Ishikawa (cell line): ENCODE data around the gene CRABP1.

Source experiments
- CEBPB ChIP-seq: IDR thresholded peaks from 2 replicates; pipeline ENCODE4 v1.6.1; 2012
- CREB1 ChIP-seq: IDR thresholded peaks from 2 replicates; pipeline ENCODE4 v1.6.1; 2012; ENCODE audit warnings: low read depth
- EGR1 ChIP-seq: IDR thresholded peaks from 2 replicates; pipeline ENCODE4 v1.6.1; 2012
- EP300 ChIP-seq: IDR thresholded peaks from 2 replicates; pipeline ENCODE4 v1.6.1; 2012; ENCODE audit warnings: borderline replicate concordance
- FOXM1 ChIP-seq: IDR thresholded peaks from 2 replicates; pipeline ENCODE4 v1.6.1; 2012; ENCODE audit warnings: low read depth, borderline replicate concordance
- RAD21 ChIP-seq: IDR thresholded peaks from 2 replicates; pipeline ENCODE4 v1.6.1; 2012; ENCODE audit warnings: low read depth
- TAF1 ChIP-seq: IDR thresholded peaks from 2 replicates; pipeline ENCODE4 v1.6.1; 2012; ENCODE audit warnings: low read depth, mild to moderate bottlenecking
- YY1 ChIP-seq: IDR thresholded peaks from 2 replicates; pipeline ENCODE4 v1.6.1; 2012; ENCODE audit warnings: low read depth
- TF ChIP-seq, protein P1 (sequence below): IDR thresholded peaks from 2 replicates; pipeline ENCODE4 v1.6.1; 2012; ENCODE audit warnings: low read depth, mild to moderate bottlenecking
- TF ChIP-seq, protein P2 (sequence below): IDR thresholded peaks from 2 replicates; pipeline ENCODE4 v1.6.1; 2012

DNA sequence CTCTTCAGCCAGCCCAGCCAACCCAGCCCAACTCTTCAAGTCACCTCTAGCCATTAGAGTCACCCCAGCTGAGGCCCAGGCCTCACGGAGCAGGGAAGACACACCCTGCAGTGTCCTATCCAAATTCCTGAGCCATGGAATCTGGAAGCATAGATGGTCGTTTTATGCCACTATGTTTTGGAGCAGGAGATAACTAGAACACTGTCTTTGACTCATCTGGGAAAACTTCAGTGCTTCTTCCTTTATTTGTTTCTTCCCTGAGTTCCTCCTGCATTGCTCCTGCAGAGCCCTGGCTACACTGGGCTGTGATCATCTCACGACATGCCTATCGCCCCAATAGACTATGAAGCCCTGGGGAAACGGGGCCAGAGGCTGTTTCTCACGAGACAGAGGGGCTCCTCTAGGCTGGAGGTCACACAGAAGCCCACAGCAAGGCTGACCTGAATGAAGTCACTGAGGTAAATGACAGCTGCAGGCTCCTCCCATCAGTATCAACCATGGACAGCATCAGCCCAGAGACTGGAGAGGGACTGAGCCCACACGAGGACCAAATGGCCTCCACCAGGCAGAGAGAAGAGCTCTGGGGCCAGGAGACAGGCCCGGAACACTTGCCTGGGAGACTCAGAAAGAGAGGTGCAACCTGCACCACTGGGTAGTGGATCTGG, 22.7 kb downstream of the CRABP1 start:
- TF ChIP-seq, protein P1, sequence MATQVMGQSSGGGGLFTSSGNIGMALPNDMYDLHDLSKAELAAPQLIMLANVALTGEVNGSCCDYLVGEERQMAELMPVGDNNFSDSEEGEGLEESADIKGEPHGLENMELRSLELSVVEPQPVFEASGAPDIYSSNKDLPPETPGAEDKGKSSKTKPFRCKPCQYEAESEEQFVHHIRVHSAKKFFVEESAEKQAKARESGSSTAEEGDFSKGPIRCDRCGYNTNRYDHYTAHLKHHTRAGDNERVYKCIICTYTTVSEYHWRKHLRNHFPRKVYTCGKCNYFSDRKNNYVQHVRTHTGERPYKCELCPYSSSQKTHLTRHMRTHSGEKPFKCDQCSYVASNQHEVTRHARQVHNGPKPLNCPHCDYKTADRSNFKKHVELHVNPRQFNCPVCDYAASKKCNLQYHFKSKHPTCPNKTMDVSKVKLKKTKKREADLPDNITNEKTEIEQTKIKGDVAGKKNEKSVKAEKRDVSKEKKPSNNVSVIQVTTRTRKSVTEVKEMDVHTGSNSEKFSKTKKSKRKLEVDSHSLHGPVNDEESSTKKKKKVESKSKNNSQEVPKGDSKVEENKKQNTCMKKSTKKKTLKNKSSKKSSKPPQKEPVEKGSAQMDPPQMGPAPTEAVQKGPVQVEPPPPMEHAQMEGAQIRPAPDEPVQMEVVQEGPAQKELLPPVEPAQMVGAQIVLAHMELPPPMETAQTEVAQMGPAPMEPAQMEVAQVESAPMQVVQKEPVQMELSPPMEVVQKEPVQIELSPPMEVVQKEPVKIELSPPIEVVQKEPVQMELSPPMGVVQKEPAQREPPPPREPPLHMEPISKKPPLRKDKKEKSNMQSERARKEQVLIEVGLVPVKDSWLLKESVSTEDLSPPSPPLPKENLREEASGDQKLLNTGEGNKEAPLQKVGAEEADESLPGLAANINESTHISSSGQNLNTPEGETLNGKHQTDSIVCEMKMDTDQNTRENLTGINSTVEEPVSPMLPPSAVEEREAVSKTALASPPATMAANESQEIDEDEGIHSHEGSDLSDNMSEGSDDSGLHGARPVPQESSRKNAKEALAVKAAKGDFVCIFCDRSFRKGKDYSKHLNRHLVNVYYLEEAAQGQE, result peak; percentile 36; the same call in 1 of the 2 replicates
- TF ChIP-seq EP300, result no peak
- TF ChIP-seq, protein P2, sequence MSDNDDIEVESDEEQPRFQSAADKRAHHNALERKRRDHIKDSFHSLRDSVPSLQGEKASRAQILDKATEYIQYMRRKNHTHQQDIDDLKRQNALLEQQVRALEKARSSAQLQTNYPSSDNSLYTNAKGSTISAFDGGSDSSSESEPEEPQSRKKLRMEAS, result no peak
- TF ChIP-seq CEBPB, result no peak
- TF ChIP-seq CREB1, result no peak
- no peak for TF ChIP-seq RAD21
- no peak for TF ChIP-seq EGR1
- TF ChIP-seq TAF1, result no peak
- TF ChIP-seq YY1, result no peak
- no peak for TF ChIP-seq FOXM1
